ENCODE results near the gene CHKA. TPM values are rescaled to one million over a fixed set of nuclear protein-coding genes. Genes with fewer than 3 reads are reported as not detected.

CHKA gene
- total and polyA plus RNA-seq, 2 experiments from 2014 or later = 37.1 to 94.4 TPM

- TF ChIP-seq CTCF (conservative IDR thresholded peaks at IDR 0.05; ENCODE audit: low read depth in 2 of 2) (no peak), POLR2AphosphoS5 (IDR thresholded peaks at IDR 0.05; ENCODE audit: low read depth) (no peak), CREB1 (CRISPR knock-in tag; IDR thresholded peaks at IDR 0.05; ENCODE audit: low read depth) (no peak), ZNF114 (CRISPR knock-in tag; IDR thresholded peaks at IDR 0.05) (no peak), NANOG (IDR thresholded peaks at IDR 0.05; ENCODE audit: borderline replicate concordance) (no peak), EZH2phosphoT487 (IDR thresholded peaks at IDR 0.05; ENCODE audit: unreplicated experiment) (no peak), REST (IDR thresholded peaks at IDR 0.05; ENCODE audit: unreplicated experiment) (no peak), JUNB (IDR thresholded peaks at IDR 0.05; ENCODE audit: unreplicated experiment) (no peak)
These were observed 46.4 kb downstream of the CHKA start (continued) for GRCh38 chr11:68074584-68075352.

GRCh38 chr11:68071281-68072048, 49.7 kb downstream of the CHKA start:
- no peak overlapping the region for H3K27ac Mint-ChIP-seq
- peaks cover 67% of the 10 kb centered on the region for H3K36me3 ChIP-seq (ENCODE audit: insufficient read depth)

More at GRCh38 chr11:68071281-68072048, 49.7 kb downstream of the CHKA start:
- H3K79me2 ChIP-seq (replicated peaks; ENCODE audit: insufficient read depth) = peaks cover 39% of the 10 kb centered on the region
- no peak for DNase-seq (ENCODE audit: low spot score)
- no peak overlapping the region for H3K4me2 ChIP-seq
- no peak overlapping the region for H3K27ac ChIP-seq (ENCODE audit: low read depth)
- H3K9me2 ChIP-seq (ENCODE audit: insufficient read depth) = no peaks in the 10 kb centered on the region
- no peaks in the 10 kb centered on the region; the same call in 2 of the 3 replicates for H3K4me1 Mint-ChIP-seq
- H3K27me3 Mint-ChIP-seq (ENCODE audit: insufficient read depth, low read depth, poor library complexity) = peaks cover 6% of the 10 kb centered on the region
- no peaks in the 10 kb centered on the region for H3K9me3 Mint-ChIP-seq
- H3K27me3 ChIP-seq (ENCODE audit: insufficient read depth) = no peaks in the 10 kb centered on the region
- TF ChIP-seq ZNF331 (CRISPR knock-in tag; IDR thresholded peaks at IDR 0.05; ENCODE audit: low read depth) = no peak
- no peak for TF ChIP-seq JUNB (IDR thresholded peaks at IDR 0.05; ENCODE audit: unreplicated experiment)
- TF ChIP-seq EZH2 (IDR thresholded peaks at IDR 0.05; ENCODE audit: low read depth, unreplicated experiment) = no peak
- TF ChIP-seq STAT1 (IDR thresholded peaks at IDR 0.05; ENCODE audit: unreplicated experiment) = no peak
- no peak for TF ChIP-seq CTCF (conservative IDR thresholded peaks at IDR 0.05; ENCODE audit: low read depth in 2 of 2)
- H3K36me3 Mint-ChIP-seq (ENCODE audit: low read depth) = peaks cover 80% of the 10 kb centered on the region
- no peak overlapping the region for H3K4me3 Mint-ChIP-seq
- no peak for ATAC-seq
- H3K4me1 ChIP-seq (ENCODE audit: insufficient read depth) = no peaks in the 10 kb centered on the region
- H3F3A ChIP-seq (replicated peaks; ENCODE audit: low read depth) = peaks cover 26% of the 10 kb centered on the region; the same call in 1 of the 2 replicates
- no peak overlapping the region for H3K4me3 ChIP-seq
- H4K20me1 ChIP-seq (replicated peaks; ENCODE audit: insufficient read depth) = peaks cover 49% of the 10 kb centered on the region
- no peak overlapping the region for H2AFZ ChIP-seq
